Measurements from ENCODE around the gene NIPAL1.
"Not testable (repeated sequence)": the region's sequence is repeated elsewhere in the genome, so short reads cannot be mapped to it uniquely, and the experiment has no call there.

The NIPAL1 gene

GRCh38 chr4:48016141-48017107 is at the start of gene NIPAL1, which contains the start of gene CNGA1:
TSS of gene NIPAL1 (plus strand) at chr4:48016772. CDS start at chr4:48016840, 68 bp downstream.
TSS of gene CNGA1 (minus strand) at chr4:48016681. CDS start at chr4:47952689, 63,992 bp downstream.
- H3K4me3 ChIP-seq, result peak within 1 kb of the TSS; percentile 88
- DNase-seq (ENCODE audit: low spot score), result peak; percentile 74
- no peak for TF ChIP-seq CTCF (IDR thresholded peaks at IDR 0.05)
- peak within 1 kb of the TSS in 1 of 2 donors; percentile 8 for H3K27ac ChIP-seq

DNA sequence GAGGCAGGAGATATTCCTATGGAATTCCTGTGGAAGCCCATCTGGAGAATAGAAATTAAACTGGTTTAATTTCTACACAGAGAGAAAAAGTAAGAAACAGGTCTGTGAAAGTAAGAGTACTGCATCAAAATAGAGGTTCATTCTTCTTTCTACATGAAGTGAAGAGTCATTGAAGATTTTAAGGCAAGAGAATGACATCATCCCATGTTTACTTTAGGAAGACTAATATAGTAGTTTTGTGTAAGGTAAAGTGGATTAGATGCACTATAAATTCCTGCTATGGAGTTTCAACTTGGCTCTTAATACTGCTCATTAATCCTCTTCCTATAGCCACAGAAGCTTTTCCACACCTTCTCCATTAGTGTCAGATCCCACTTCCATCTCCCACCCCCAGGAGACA is 47.7 kb upstream of the NIPAL1 start:
- H3K27ac ChIP-seq, result no peak overlapping the region
- DNase-seq (ENCODE audit: low spot score), result no peak
- no peak for TF ChIP-seq CTCF (IDR thresholded peaks at IDR 0.05)

DNA sequence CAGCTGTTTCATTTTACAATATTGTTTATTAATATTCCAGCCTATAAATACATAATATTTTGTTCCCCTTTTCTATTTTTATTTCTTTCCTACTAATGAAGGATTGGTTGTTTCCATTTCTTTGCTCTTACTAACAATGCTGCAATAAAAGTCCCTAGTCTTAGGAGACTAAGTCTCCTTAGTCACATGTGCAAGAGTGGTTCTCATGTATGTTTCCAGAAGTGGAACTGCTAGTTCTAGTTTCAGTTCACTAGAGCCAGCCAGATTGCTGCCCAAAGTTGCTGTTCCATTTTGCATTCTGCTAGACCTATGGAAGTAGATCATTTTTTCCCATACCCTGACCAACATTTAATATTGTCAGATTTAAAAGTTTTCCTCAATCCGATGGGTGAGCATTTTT is 44.4 kb upstream of the NIPAL1 start:
- Histone ChIP-seq H3K27ac (no peak overlapping the region), H3K4me3 (no peak overlapping the region)
- TF ChIP-seq CTCF (IDR thresholded peaks at IDR 0.05), result no peak
- DNase-seq (ENCODE audit: low spot score), result no peak

More for the DNA sequence above, 47.7 kb upstream of the NIPAL1 start:
- no peak overlapping the region for H3K4me3 ChIP-seq

GRCh38 chr4:47972721-47973120 is 43.9 kb upstream of the NIPAL1 start:
- no peak for TF ChIP-seq CTCF (IDR thresholded peaks at IDR 0.05)
- DNase-seq (ENCODE audit: low spot score), result no peak
- Histone ChIP-seq H3K27ac (no peak overlapping the region), H3K4me3 (no peak overlapping the region)

DNA sequence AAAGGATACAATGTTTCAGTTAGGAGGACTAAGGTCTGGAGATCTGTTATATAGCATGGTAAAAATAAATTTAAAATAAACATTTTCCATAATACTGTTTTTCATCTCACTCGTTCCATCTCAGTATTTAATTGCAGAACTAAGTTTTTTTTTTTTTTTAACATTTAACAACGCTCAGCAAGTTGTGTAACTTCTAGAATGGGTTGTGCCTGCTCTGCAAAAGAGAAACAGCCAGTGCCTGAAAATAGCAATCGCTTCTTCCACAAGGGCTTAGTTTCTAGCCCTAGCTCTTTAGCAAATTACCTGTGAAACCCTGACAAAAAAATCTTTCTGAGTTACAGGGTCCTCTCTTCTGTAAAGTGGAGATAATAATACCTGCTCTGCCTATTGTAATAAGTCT is 42.0 kb upstream of the NIPAL1 start:
- Histone ChIP-seq H3K27ac (no peak overlapping the region), H3K4me3 (no peak overlapping the region)
- DNase-seq (ENCODE audit: low spot score), result no peak
- no peak for TF ChIP-seq CTCF (IDR thresholded peaks at IDR 0.05)

DNA sequence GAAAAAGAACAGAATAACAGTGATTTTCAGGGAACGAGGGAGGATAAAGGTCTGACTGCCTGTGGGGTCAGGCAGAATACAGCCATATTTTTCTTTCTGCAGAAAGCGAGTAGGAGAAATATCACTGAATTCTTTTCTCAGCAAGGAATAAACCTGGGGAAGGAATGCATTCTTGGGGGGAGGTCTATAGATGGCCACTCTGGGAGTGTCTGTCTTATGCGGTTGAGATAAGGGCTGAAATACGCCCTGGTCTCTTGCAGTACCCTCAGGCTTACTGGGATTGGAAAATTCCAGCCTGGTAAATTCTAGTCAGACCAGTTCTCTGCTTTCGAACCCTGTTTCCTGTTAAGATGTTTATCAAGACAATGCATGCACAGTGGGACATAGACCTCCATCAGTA is 26.4 kb upstream of the NIPAL1 start:
- no peak for TF ChIP-seq CTCF (IDR thresholded peaks at IDR 0.05)
- no peak overlapping the region for H3K27ac ChIP-seq
- H3K4me3 ChIP-seq, result no peak overlapping the region
- no peak for DNase-seq (ENCODE audit: low spot score)

DNA sequence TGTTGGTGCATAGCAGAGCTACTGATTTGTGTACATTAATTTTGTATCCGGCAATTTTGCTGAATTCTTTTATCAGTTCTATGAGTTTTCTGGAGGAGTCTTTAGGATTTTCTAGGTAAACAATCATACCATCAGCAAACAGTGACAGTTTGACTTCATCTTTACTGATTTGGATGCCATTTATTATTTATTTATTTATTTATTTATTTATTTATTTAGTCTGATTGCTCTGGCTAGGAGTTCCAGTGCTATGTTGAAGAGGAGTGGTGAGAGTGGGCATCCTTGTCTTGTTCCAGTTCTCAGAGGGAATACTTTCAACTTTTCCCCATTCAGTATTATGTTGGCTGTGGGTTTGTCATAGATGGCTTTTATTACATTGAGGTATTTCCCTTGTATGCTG is 24.1 kb upstream of the NIPAL1 start:
- not testable (repeated sequence) for DNase-seq (ENCODE audit: low spot score); H3K4me3 ChIP-seq; H3K27ac ChIP-seq

All from coronary artery (tissue), 2 donors.